GM12892 (cell line): ENCODE results near the gene BTK.

ENCODE experiments used
- POLR2A ChIP-seq: IDR thresholded peaks from 2 replicates; pipeline ENCODE4 v1.6.1; 2011; ENCODE audit warnings: low read depth, low read length, control low read depth
- POLR2AphosphoS5 ChIP-seq: IDR thresholded peaks from 2 replicates; pipeline ENCODE4 v1.6.1; 2011; ENCODE audit warnings: low read depth, low read length, control low read depth
- TAF1 ChIP-seq: IDR thresholded peaks from 2 replicates; pipeline ENCODE4 v1.6.1; 2011; ENCODE audit warnings: low read depth, mild to moderate bottlenecking, control low read depth, low read length, borderline replicate concordance

- TF ChIP-seq POLR2AphosphoS5 (no peak), POLR2A (no peak), TAF1 (no peak)
These were observed 12.7 kb upstream of the BTK start for GRCh38 chrX:101398694-101399093.
